Lung (tissue), 16 donors: ENCODE measurements around the gene TBC1D22B. TPM values are rescaled to one million over a fixed set of nuclear protein-coding genes. Genes with fewer than 3 reads are reported as not detected.

ENCODE experiments used
- ATAC-seq: fragments of 200-7000 bp; cut with Tn5 transposase; one replicate; pipeline ENCODE4 v1.9.1; 2020; ENCODE audit warnings: moderate number of reproducible peaks; ENCODE audit not compliant: insufficient read depth, low FRiP score
- DNase-seq, 3 donors: peaks; one replicate each; pipeline ENCODE4 v3.0.0-alpha.2; 2013 to 2017
- H3K27ac ChIP-seq, 2 donors: one replicate each; pipeline ENCODE4 v1.5.1; 2013; ENCODE audit warnings: mild to moderate bottlenecking in 2 of 2, moderate library complexity in 2 of 2, control low read depth in 1 of 2, inconsistent platforms in 1 of 2, low read depth in 1 of 2, low read length in 1 of 2
- H3K27me3 ChIP-seq, 3 donors: one replicate each; pipeline ENCODE4 v1.5.1; 2013; ENCODE audit warnings: low read length in 2 of 3; ENCODE audit not compliant: control insufficient read depth in 3 of 3, insufficient read depth in 3 of 3
- H3K36me3 ChIP-seq, 4 donors: one replicate each; pipeline ENCODE4 v1.5.1; 2013; ENCODE audit warnings: low read length in 4 of 4, mild to moderate bottlenecking in 1 of 4, moderate library complexity in 1 of 4; ENCODE audit not compliant: control insufficient read depth in 4 of 4, insufficient read depth in 4 of 4
- H3K4me1 ChIP-seq, 5 donors: one replicate each; pipeline ENCODE4 v1.5.1; 2013; ENCODE audit warnings: low read length in 5 of 5, mild to moderate bottlenecking in 2 of 5, moderate library complexity in 1 of 5; ENCODE audit not compliant: control insufficient read depth in 5 of 5, insufficient read depth in 5 of 5
- H3K4me3 ChIP-seq: one replicate; pipeline ENCODE4 v1.5.1; 2013; ENCODE audit warnings: mild to moderate bottlenecking, control low read depth, moderate library complexity
- H3K9ac ChIP-seq, 2 donors: one replicate each; pipeline ENCODE4 v1.5.1; 2013; ENCODE audit warnings: low read length in 2 of 2, control low read depth in 1 of 2; ENCODE audit not compliant: insufficient read depth in 1 of 2
- H3K9me3 ChIP-seq, 4 donors: one replicate each; pipeline ENCODE4 v1.5.1; 2013; ENCODE audit warnings: low read length in 3 of 4, mild to moderate bottlenecking in 1 of 4, moderate library complexity in 1 of 4; ENCODE audit not compliant: control insufficient read depth in 4 of 4, insufficient read depth in 3 of 4
- WGBS, 2 donors: extraction: QIAGEN DNeasy Blood & Tissue Kit; methylation state at CpG; one replicate each; pipeline ENCODE4 v1.1.7; 2013; 5-methylcytosine and 5-hydroxymethylcytosine counted together
- long read RNA-seq, 5 donors: transcript quantifications; one replicate each; lab custom pipeline, GENCODE V29; 2026
- polyA plus RNA-seq, 2 donors: library from polyadenylated mRNA; stranded (reverse); fragments of 200-250 nt; gene quantifications; one replicate each; pipeline ENCODE4 v1.2.1, GENCODE V29; 2013
- total RNA-seq, 2 donors: library from RNA; depleted of rRNA in 1 of 2; stranded (reverse); fragments of >200 nt in 1 of 2; gene quantifications; one replicate each; pipeline ENCODE4 v1.2.1, GENCODE V29; 2014 to 2021
- TF ChIP-seq, protein P1 (sequence below): IDR thresholded peaks from 2 replicates; pipeline ENCODE4 v1.5.1; 2012; ENCODE audit warnings: mild to moderate bottlenecking; ENCODE audit errors: control extremely low read depth, extremely low read depth
- donor health status: control.
- donor health status: control.
- donor health status: Bipolar disorder and iron deficiency.
- donor health status: healthy.
- donor health status: DM: yes; HTN: yes; CAD: no.

The TBC1D22B gene, protein sequence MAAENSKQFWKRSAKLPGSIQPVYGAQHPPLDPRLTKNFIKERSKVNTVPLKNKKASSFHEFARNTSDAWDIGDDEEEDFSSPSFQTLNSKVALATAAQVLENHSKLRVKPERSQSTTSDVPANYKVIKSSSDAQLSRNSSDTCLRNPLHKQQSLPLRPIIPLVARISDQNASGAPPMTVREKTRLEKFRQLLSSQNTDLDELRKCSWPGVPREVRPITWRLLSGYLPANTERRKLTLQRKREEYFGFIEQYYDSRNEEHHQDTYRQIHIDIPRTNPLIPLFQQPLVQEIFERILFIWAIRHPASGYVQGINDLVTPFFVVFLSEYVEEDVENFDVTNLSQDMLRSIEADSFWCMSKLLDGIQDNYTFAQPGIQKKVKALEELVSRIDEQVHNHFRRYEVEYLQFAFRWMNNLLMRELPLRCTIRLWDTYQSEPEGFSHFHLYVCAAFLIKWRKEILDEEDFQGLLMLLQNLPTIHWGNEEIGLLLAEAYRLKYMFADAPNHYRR
- total RNA-seq (1 to 10 TPM; 9.4 to 9.7 TPM), polyA plus RNA-seq (1 to 10 TPM; 6.8 to 8.2 TPM)
- long read RNA-seq, donor 1, partial matches to known transcripts, result 0 of 3 reads
- long read RNA-seq, donor 1, other reads (novel, unspliced or antisense), result 0 of 3 reads
- long read RNA-seq, donor 2, partial matches to known transcripts, result 0 of 1 reads
- long read RNA-seq, donor 2, other reads (novel, unspliced or antisense), result 0 of 1 reads
- long read RNA-seq, donor 3, partial matches to known transcripts, result 0 of 1 reads
- long read RNA-seq, donor 3, other reads (novel, unspliced or antisense), result 0 of 1 reads
- long read RNA-seq, donor 4, result 0 reads
- long read RNA-seq, donor 5, result 0 reads

GRCh38 chr6:37257634-37258404, at the start of gene TBC1D22B, which contains the start of gene TMEM217:
TSS of gene TBC1D22B (plus strand) at chr6:37257772. CDS start at chr6:37257918, 146 bp downstream.
TSS of gene TMEM217 (minus strand) at chr6:37258144. CDS start at chr6:37219030, 39,114 bp downstream.
- Histone ChIP-seq H3K4me1 (peaks cover 0 to 18% (median 5%) of the 10 kb centered on the region in 5 donors), H3K9ac (peak within 1 kb of the TSS; percentile 87 to 98), H3K9me3 (no peaks in the 10 kb centered on the region), H3K36me3 (peaks cover 0 to 4% (median 0%) of the 10 kb centered on the region in 4 donors), H3K27ac (peak within 1 kb of the TSS; percentile 87 to 98), H3K27me3 (no peaks in the 10 kb centered on the region), H3K4me3 (peak within 1 kb of the TSS; percentile 97)
- DNase-seq (peak; percentile 93 to 95 (median 95)), ATAC-seq (peak; percentile 99)
- 0% methylated on average over 42 to 45 of the region's 45 CpGs for WGBS, 2 donors
- TF ChIP-seq, protein P1, sequence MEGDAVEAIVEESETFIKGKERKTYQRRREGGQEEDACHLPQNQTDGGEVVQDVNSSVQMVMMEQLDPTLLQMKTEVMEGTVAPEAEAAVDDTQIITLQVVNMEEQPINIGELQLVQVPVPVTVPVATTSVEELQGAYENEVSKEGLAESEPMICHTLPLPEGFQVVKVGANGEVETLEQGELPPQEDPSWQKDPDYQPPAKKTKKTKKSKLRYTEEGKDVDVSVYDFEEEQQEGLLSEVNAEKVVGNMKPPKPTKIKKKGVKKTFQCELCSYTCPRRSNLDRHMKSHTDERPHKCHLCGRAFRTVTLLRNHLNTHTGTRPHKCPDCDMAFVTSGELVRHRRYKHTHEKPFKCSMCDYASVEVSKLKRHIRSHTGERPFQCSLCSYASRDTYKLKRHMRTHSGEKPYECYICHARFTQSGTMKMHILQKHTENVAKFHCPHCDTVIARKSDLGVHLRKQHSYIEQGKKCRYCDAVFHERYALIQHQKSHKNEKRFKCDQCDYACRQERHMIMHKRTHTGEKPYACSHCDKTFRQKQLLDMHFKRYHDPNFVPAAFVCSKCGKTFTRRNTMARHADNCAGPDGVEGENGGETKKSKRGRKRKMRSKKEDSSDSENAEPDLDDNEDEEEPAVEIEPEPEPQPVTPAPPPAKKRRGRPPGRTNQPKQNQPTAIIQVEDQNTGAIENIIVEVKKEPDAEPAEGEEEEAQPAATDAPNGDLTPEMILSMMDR, result no peak

GRCh38 chr6:37207903-37208456, 49.6 kb upstream of the TBC1D22B start:
- peaks cover 0 to 5% (median 0%) of the 10 kb centered on the region in 5 donors for H3K4me1 ChIP-seq
- no peak overlapping the region for H3K9ac ChIP-seq
- no peaks in the 10 kb centered on the region for H3K9me3 ChIP-seq
- H3K36me3 ChIP-seq, result no peaks in the 10 kb centered on the region
- 57 to 61% methylated on average over 7 of the region's 7 CpGs for WGBS, 2 donors
- TF ChIP-seq, protein P1, result peak; percentile 56
- ATAC-seq (peak; percentile 80), DNase-seq (peak; percentile 34 to 65 (median 37))
- no peak overlapping the region for H3K27ac ChIP-seq
- no peak overlapping the region for H3K4me3 ChIP-seq
- no peaks in the 10 kb centered on the region for H3K27me3 ChIP-seq

- H3K27me3 ChIP-seq, result no peaks in the 10 kb centered on the region
- no peak for DNase-seq
- no peaks in the 10 kb centered on the region for H3K9me3 ChIP-seq
- H3K4me3 ChIP-seq, result no peak overlapping the region
- WGBS, 2 donors, result 94 to 97% methylated on average over 7 of the region's 7 CpGs
- peaks cover 0 to 5% (median 0%) of the 10 kb centered on the region in 5 donors for H3K4me1 ChIP-seq
- no peaks in the 10 kb centered on the region for H3K36me3 ChIP-seq
- TF ChIP-seq, protein P1, result no peak
- no peak for ATAC-seq
- no peak overlapping the region for H3K9ac ChIP-seq
- no peak overlapping the region for H3K27ac ChIP-seq
These were observed 48.8 kb upstream of the TBC1D22B start for GRCh38 chr6:37208793-37209192.
